Measurements from ENCODE around the gene RPL29. TPM values are rescaled to one million over a fixed set of nuclear protein-coding genes. Genes with fewer than 3 reads are reported as not detected.

The RPL29 gene
- total and polyA plus RNA-seq, 7 experiments from 2014 or later = 1,152 to 2,133 (median 1,556) TPM

DNA sequence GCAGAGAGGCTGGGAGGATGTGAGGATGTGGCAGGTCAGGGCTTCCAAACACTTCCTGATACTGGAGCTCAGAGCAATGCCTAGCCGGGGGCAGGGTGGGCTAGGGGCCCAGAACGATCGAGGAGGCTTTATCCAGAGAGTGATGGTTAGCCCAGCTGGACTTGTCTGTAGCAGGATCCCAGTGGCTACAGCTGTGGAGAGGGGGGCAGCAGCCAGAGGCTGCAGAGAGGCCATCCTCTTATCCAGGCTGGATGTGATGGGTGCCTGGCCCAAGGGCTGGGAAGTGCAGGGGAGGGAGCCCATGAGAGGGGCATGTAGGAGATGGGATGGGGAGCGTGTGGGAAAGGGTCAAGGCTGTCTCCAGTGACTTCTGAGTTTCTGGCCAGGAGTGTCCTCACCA lies 48.9 kb downstream of the RPL29 start:
- peaks cover 3 to 14% (median 6%) of the 10 kb centered on the region in 7 donors for H3K4me1 Mint-ChIP-seq
- H3K4me3 Mint-ChIP-seq = no peak overlapping the region
- no peaks in the 10 kb centered on the region for H3K9me3 ChIP-seq (ENCODE audit: control insufficient read depth in 2 of 3, low read length in 3 of 3)
- H3K27ac ChIP-seq (ENCODE audit: low read depth, low read length) = no peak overlapping the region
- H3K4me1 ChIP-seq (ENCODE audit: control insufficient read depth in 2 of 2, insufficient read depth in 2 of 2, low read length in 2 of 2) = peaks cover 10 to 12% of the 10 kb centered on the region in 2 donors
- ATAC-seq = no peak
- intact Hi-C loops (cut with micrococcal nuclease) = no loop called here
- H3K9me3 Mint-ChIP-seq = no peaks in the 10 kb centered on the region
- peaks cover 0 to 6% (median 0%) of the 10 kb centered on the region in 5 donors for H3K36me3 Mint-ChIP-seq
- POLR2A ChIA-PET = interaction anchor here (1.1 kb wide), 1 partner anchor 20 kb away, joined by 3 read pairs; the partner anchor contains the start of gene PCBP4
- H3K36me3 ChIP-seq (ENCODE audit: control insufficient read depth in 2 of 3, insufficient read depth in 3 of 3, low read length in 3 of 3) = no peaks in the 10 kb centered on the region
- no peaks in the 10 kb centered on the region for H3K27me3 ChIP-seq (ENCODE audit: control insufficient read depth in 2 of 2, insufficient read depth in 2 of 2, low read length in 2 of 2)
- DNase-seq = no peak
- CTCF ChIA-PET = no interaction called here
- H3K27ac Mint-ChIP-seq = no peak overlapping the region
- no peak overlapping the region for H3K4me3 ChIP-seq (ENCODE audit: low read length)
- H3K27me3 Mint-ChIP-seq = peaks cover 0 to 3% (median 0%) of the 10 kb centered on the region in 5 donors

- H3K4me3 Mint-ChIP-seq = peak overlapping the region in 1 of 10 donors; percentile 38
- H3K36me3 ChIP-seq (ENCODE audit: control insufficient read depth in 2 of 3, insufficient read depth in 3 of 3, low read length in 3 of 3) = no peaks in the 10 kb centered on the region
- DNase-seq = peak in 1 of 9 donors; percentile 5
- peaks cover 6 to 19% (median 9%) of the 10 kb centered on the region in 7 donors for H3K4me1 Mint-ChIP-seq
- no peak overlapping the region for H3K27ac ChIP-seq (ENCODE audit: low read depth, low read length)
- H3K9me3 ChIP-seq (ENCODE audit: control insufficient read depth in 2 of 3, low read length in 3 of 3) = no peaks in the 10 kb centered on the region
- no peak for ATAC-seq
- H3K4me3 ChIP-seq (ENCODE audit: low read length) = no peak overlapping the region
- peaks cover 13 to 15% of the 10 kb centered on the region in 2 donors for H3K4me1 ChIP-seq (ENCODE audit: control insufficient read depth in 2 of 2, insufficient read depth in 2 of 2, low read length in 2 of 2)
- intact Hi-C loops (cut with micrococcal nuclease) = no loop called here
- ChIA-PET POLR2A (interaction anchor here (1.1 kb wide), 1 partner anchor 21 kb away, joined by 3 read pairs; the partner anchor contains the start of gene PCBP4), CTCF (interaction anchor here (0.7 kb wide), 1 partner anchor 199 kb away, joined by 3 read pairs; no protein-coding TSS in a partner anchor)
- H3K27ac Mint-ChIP-seq = no peak overlapping the region
- no peaks in the 10 kb centered on the region for H3K27me3 ChIP-seq (ENCODE audit: control insufficient read depth in 2 of 2, insufficient read depth in 2 of 2, low read length in 2 of 2)
- H3K36me3 Mint-ChIP-seq = peaks cover 0 to 6% (median 0%) of the 10 kb centered on the region in 5 donors
- H3K27me3 Mint-ChIP-seq = peaks cover 0 to under 1% (median 0%) of the 10 kb centered on the region in 5 donors
- no peaks in the 10 kb centered on the region for H3K9me3 Mint-ChIP-seq
Observed at GRCh38 chr3:51945926-51946705, 49.6 kb downstream of the RPL29 start.

DNA sequence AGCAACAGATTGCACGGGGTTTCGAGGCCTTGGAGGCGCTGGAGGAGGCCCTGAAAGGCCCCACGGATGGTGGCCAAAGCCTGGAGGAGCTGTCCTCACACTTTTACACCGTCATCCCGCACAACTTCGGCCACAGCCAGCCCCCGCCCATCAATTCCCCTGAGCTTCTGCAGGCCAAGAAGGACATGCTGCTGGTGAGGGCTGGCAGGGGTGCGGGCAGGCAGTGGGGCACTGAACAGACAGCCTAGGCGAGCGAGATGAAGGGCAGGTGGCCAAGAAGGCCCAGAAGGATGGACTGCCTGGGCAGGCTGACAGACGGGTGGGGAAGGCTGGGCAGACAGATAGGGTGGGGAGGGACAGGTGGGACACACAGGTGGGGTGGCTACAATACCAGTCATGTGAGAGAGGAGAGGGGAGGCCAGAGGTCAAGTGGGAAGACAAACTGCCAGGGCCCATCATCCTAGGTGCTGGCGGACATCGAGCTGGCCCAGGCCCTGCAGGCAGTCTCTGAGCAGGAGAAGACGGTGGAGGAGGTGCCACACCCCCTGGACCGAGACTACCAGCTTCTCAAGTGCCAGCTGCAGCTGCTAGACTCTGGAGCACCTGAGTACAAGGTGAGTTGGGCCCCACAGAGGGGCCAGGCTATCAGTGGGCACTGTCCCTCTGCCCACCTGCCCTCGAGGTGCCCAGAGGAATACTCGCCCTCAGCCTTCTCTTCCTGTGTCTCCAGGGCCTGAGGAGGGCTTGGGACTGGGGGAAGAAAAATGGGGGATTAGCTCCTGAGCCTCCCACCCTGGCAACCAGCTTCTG lies 50.5 kb downstream of the RPL29 start:
- no peak overlapping the region for H3K27ac ChIP-seq (ENCODE audit: low read depth, low read length)
- H3K27me3 Mint-ChIP-seq = no peaks in the 10 kb centered on the region
- ChIA-PET CTCF (interaction anchor here (0.7 kb wide), 1 partner anchor 199 kb away, joined by 3 read pairs; no protein-coding TSS in a partner anchor), POLR2A (interaction anchor here (1.4 to 1.5 kb wide), 2 partner anchors 29 to 112 kb away, joined by 3 to 9 read pairs; partner anchors contain the start of gene ABHD14B)
- peaks cover 14 to 28% (median 18%) of the 10 kb centered on the region in 7 donors for H3K4me1 Mint-ChIP-seq
- H3K27me3 ChIP-seq (ENCODE audit: control insufficient read depth in 2 of 2, insufficient read depth in 2 of 2, low read length in 2 of 2) = no peaks in the 10 kb centered on the region
- no peaks in the 10 kb centered on the region for H3K9me3 Mint-ChIP-seq
- H3K9me3 ChIP-seq (ENCODE audit: control insufficient read depth in 2 of 3, low read length in 3 of 3) = no peaks in the 10 kb centered on the region
- peak overlapping the region in 1 of 9 donors; percentile 55 for H3K27ac Mint-ChIP-seq
- ATAC-seq (no peak), DNase-seq (no peak)
- H3K4me1 ChIP-seq (ENCODE audit: control insufficient read depth in 2 of 2, insufficient read depth in 2 of 2, low read length in 2 of 2) = peaks cover 19 to 23% of the 10 kb centered on the region in 2 donors
- no peak overlapping the region for H3K4me3 Mint-ChIP-seq
- H3K36me3 ChIP-seq (ENCODE audit: control insufficient read depth in 2 of 3, insufficient read depth in 3 of 3, low read length in 3 of 3) = no peaks in the 10 kb centered on the region
- intact Hi-C loops (cut with micrococcal nuclease) = no loop called here
- H3K36me3 Mint-ChIP-seq = peaks cover 0 to 6% (median 3%) of the 10 kb centered on the region in 5 donors
- no peak overlapping the region for H3K4me3 ChIP-seq (ENCODE audit: low read length)

DNA sequence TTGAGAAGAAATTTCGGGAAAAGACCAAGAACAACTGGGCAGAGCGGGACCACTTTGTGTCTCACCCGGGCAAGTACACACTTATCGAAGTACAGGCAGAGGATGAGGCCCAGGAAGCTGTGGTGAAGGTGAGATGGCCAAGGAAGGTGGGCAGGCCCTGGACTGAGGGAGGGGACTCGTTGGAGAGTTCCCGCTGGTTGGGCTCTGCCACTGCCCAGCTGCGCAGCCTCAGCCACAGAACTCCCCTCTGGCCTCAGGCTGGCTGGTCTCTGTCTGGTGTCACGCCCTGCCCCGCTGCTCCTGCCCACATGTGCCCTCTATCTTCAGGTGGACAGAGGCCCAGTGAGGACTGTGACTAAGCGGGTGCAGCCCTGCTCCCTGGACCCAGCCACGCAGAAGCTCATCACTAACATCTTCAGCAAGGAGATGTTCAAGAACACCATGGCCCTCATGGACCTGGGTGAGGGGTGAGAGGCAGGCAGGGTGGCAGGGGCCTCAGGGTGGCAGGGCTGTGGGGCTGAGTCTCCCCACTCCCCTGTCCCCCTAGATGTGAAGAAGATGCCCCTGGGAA lies 51.2 kb downstream of the RPL29 start:
- H3K4me1 Mint-ChIP-seq = peaks cover 17 to 34% (median 25%) of the 10 kb centered on the region in 7 donors
- H3K27me3 Mint-ChIP-seq = no peaks in the 10 kb centered on the region
- ATAC-seq (no peak), DNase-seq (peak in 1 of 9 donors; percentile 9)
- POLR2A ChIA-PET = interaction anchor here (1.4 to 1.5 kb wide), 2 partner anchors 29 to 113 kb away, joined by 3 to 9 read pairs; partner anchors contain the start of gene ABHD14B
- H3K27ac ChIP-seq (ENCODE audit: low read depth, low read length) = no peak overlapping the region
- H3K4me3 Mint-ChIP-seq = peak overlapping the region in 1 of 10 donors; percentile 58
- CTCF ChIA-PET = no interaction called here
- no peaks in the 10 kb centered on the region for H3K36me3 ChIP-seq (ENCODE audit: control insufficient read depth in 2 of 3, insufficient read depth in 3 of 3, low read length in 3 of 3)
- no peak overlapping the region for H3K4me3 ChIP-seq (ENCODE audit: low read length)
- no peaks in the 10 kb centered on the region for H3K27me3 ChIP-seq (ENCODE audit: control insufficient read depth in 2 of 2, insufficient read depth in 2 of 2, low read length in 2 of 2)
- H3K9me3 ChIP-seq (ENCODE audit: control insufficient read depth in 2 of 3, low read length in 3 of 3) = no peaks in the 10 kb centered on the region
- intact Hi-C loops (cut with micrococcal nuclease) = loop anchor here (5.0 kb wide), 2 partner anchors 178 to 272 kb away; partner anchors contain the start of gene TEX264 (in 1 of the 2)
- H3K27ac Mint-ChIP-seq = peak overlapping the region in 2 of 9 donors; percentile 42 to 45
- peaks cover 0 to 6% (median 3%) of the 10 kb centered on the region in 5 donors for H3K36me3 Mint-ChIP-seq
- H3K4me1 ChIP-seq (ENCODE audit: control insufficient read depth in 2 of 2, insufficient read depth in 2 of 2, low read length in 2 of 2) = peaks cover 19 to 23% of the 10 kb centered on the region in 2 donors
- no peaks in the 10 kb centered on the region for H3K9me3 Mint-ChIP-seq

Other genes with a start within 250 kb of the RPL29 start
- not detected for gene IQCF6, start 216.7 kb downstream of the RPL29 start, total RNA-seq
- not detected for gene IQCF6, start 216.7 kb downstream of the RPL29 start, polyA plus RNA-seq
- gene IQCF2, start 134.3 kb downstream of the RPL29 start, total RNA-seq = not detected
- gene IQCF2, start 134.3 kb downstream of the RPL29 start, polyA plus RNA-seq = not detected
- gene IQCF5, start 120.3 kb downstream of the RPL29 start, total RNA-seq = not detected
- not detected for gene IQCF5, start 120.3 kb downstream of the RPL29 start, polyA plus RNA-seq
- gene IQCF1, start 92.5 kb downstream of the RPL29 start, total RNA-seq = not detected
- gene IQCF1, start 92.5 kb downstream of the RPL29 start, polyA plus RNA-seq = not detected
- 10 to 100 TPM; 10.2 to 34.2 (median 16.6) TPM for gene RRP9, start 54.0 kb downstream of the RPL29 start, total RNA-seq
- gene RRP9, start 54.0 kb downstream of the RPL29 start, polyA plus RNA-seq = 10 to 100 TPM; 19.8 to 33.4 TPM
- 10 to 100 TPM in 3 of 5 experiments, 1 to 10 TPM in 2; 7.7 to 21.5 (median 11.2) TPM for gene PARP3, start 53.5 kb downstream of the RPL29 start, total RNA-seq
- gene PARP3, start 53.5 kb downstream of the RPL29 start, polyA plus RNA-seq = 1 to 10 TPM; 3.2 to 7.6 TPM
- gene GPR62, start 40.5 kb downstream of the RPL29 start, total RNA-seq = not detected
- gene GPR62, start 40.5 kb downstream of the RPL29 start, polyA plus RNA-seq = under 1 TPM in 1 of 2 donors, not detected in 1; 0.08 TPM
- 10 to 100 TPM; 12.1 to 21.1 (median 15.0) TPM for gene PCBP4, start 28.4 kb downstream of the RPL29 start, total RNA-seq
- gene PCBP4, start 28.4 kb downstream of the RPL29 start, polyA plus RNA-seq = 10 to 100 TPM in 1 of 2 donors, 1 to 10 TPM in 1; 8.0 to 10.8 TPM
- gene ABHD14B, start 21.8 kb downstream of the RPL29 start, total RNA-seq = 10 to 100 TPM; 25.0 to 80.8 (median 54.5) TPM
- 10 to 100 TPM; 88.1 to 91.5 TPM for gene ABHD14B, start 21.8 kb downstream of the RPL29 start, polyA plus RNA-seq
- 10 to 100 TPM in 4 of 5 experiments, 1 to 10 TPM in 1; 9.9 to 23.7 (median 14.7) TPM for gene ABHD14A, start 20.8 kb downstream of the RPL29 start, total RNA-seq
- 10 to 100 TPM; 76.3 to 96.9 TPM for gene ABHD14A, start 20.8 kb downstream of the RPL29 start, polyA plus RNA-seq
- 10 to 100 TPM in 4 of 5 experiments, 1 to 10 TPM in 1; 7.8 to 28.3 (median 12.0) TPM for gene ACY1, start 12.4 kb downstream of the RPL29 start, total RNA-seq
- gene ACY1, start 12.4 kb downstream of the RPL29 start, polyA plus RNA-seq = 10 to 100 TPM; 12.4 to 13.3 TPM
- 10 to 100 TPM; 12.6 to 41.5 (median 40.4) TPM for gene DUSP7, start 60.7 kb upstream of the RPL29 start, total RNA-seq
- 1 to 10 TPM; 4.9 to 6.9 TPM for gene DUSP7, start 60.7 kb upstream of the RPL29 start, polyA plus RNA-seq
- 10 to 100 TPM in 1 of 5 experiments, 1 to 10 TPM in 2, under 1 TPM in 2; 0.58 to 19.7 (median 1.2) TPM for gene POC1A, start 158.5 kb upstream of the RPL29 start, total RNA-seq
- 1 to 10 TPM; 1.8 to 2.5 TPM for gene POC1A, start 158.5 kb upstream of the RPL29 start, polyA plus RNA-seq
- gene ALAS1, start 202.3 kb upstream of the RPL29 start, total RNA-seq = 10 to 100 TPM; 12.6 to 74.3 (median 27.4) TPM
- gene ALAS1, start 202.3 kb upstream of the RPL29 start, polyA plus RNA-seq = 10 to 100 TPM; 18.7 to 37.6 TPM
- 1 to 10 TPM in 3 of 5 experiments, under 1 TPM in 2; 0.27 to 2.5 (median 1.6) TPM for gene TLR9, start 229.8 kb upstream of the RPL29 start, total RNA-seq
- under 1 TPM in 1 of 2 donors, not detected in 1; 0.16 TPM for gene TLR9, start 229.8 kb upstream of the RPL29 start, polyA plus RNA-seq
- 100 to 1,000 TPM in 1 of 5 experiments, 10 to 100 TPM in 4; 38.7 to 110 (median 63.7) TPM for gene TWF2, start 243.3 kb upstream of the RPL29 start, total RNA-seq
- gene TWF2, start 243.3 kb upstream of the RPL29 start, polyA plus RNA-seq = 100 to 1,000 TPM; 104 to 147 TPM
- 10 to 100 TPM; 55.8 to 81.0 (median 74.5) TPM for gene PPM1M, start 249.9 kb upstream of the RPL29 start, total RNA-seq
- 100 to 1,000 TPM in 1 of 2 donors, 10 to 100 TPM in 1; 68.8 to 135 TPM for gene PPM1M, start 249.9 kb upstream of the RPL29 start, polyA plus RNA-seq

Data from naive thymus-derived CD4-positive, alpha-beta T cell (primary cell).